A673 (cell line): Measurements from ENCODE around the gene WDR27. TPM values are rescaled to one million over a fixed set of nuclear protein-coding genes. Genes with fewer than 3 reads are reported as not detected.

Experiments
- BruUV-seq: library from RNA; stranded (reverse); fragments of 400-500 nt; replicated peaks from 2 replicates; lab custom pipeline; 2021; lab: Mats Ljungman, UMichigan
- CTCF ChIA-PET: fragments of 300-600 bp; sonication (Branson Sonifier 250); formaldehyde crosslinking; loops from one replicate; lab custom pipeline; 2022; ENCODE audit warnings: antibody characterized with exemption; lab: Charles Lee
- POLR2A ChIA-PET: fragments of 300-600 bp; sonication (Branson Sonifier 250); formaldehyde crosslinking; loops from one replicate; lab custom pipeline; 2022; ENCODE audit warnings: antibody characterized with exemption; ENCODE audit not compliant: low non-redundant PET; lab: Charles Lee
- DNase-seq: peaks from one replicate; pipeline ENCODE4 v3.0.0-alpha.2; 2015; ENCODE audit warnings: low spot score
- H3K27ac ChIP-seq: fragments of 200-600 bp; sonication (generic); 2 replicates; pipeline ENCODE4 v1.5.1; 2016; ENCODE audit warnings: mixed run types, low read depth, mild to moderate bottlenecking, mixed read lengths, antibody characterized with exemption, low read length; ENCODE audit not compliant: poor library complexity, severe bottlenecking
- H3K27me3 ChIP-seq: fragments of 200-600 bp; sonication (generic); replicated peaks from 2 replicates; pipeline ENCODE4 v1.6.1; 2017; ENCODE audit warnings: mixed run types, low read depth, mild to moderate bottlenecking, mixed read lengths, antibody characterized with exemption, low read length; ENCODE audit not compliant: insufficient read depth, poor library complexity
- H3K36me3 ChIP-seq: fragments of 200-600 bp; sonication (generic); 2 replicates; pipeline ENCODE4 v1.6.1; 2016; ENCODE audit warnings: mixed run types, mild to moderate bottlenecking, mixed read lengths, antibody characterized with exemption, low read length; ENCODE audit not compliant: insufficient read depth, poor library complexity, severe bottlenecking
- H3K4me1 ChIP-seq: fragments of 200-600 bp; sonication (generic); 2 replicates; pipeline ENCODE4 v1.6.1; 2017; ENCODE audit warnings: mixed run types, mild to moderate bottlenecking, mixed read lengths, antibody characterized with exemption, low read length; ENCODE audit not compliant: insufficient read depth, poor library complexity, severe bottlenecking
- H3K4me3 ChIP-seq: fragments of 200-600 bp; sonication (generic); 2 replicates; pipeline ENCODE4 v1.5.1; 2016; ENCODE audit warnings: low read depth, mixed run types, mild to moderate bottlenecking, mixed read lengths, low read length; ENCODE audit not compliant: poor library complexity, severe bottlenecking
- H3K9me3 ChIP-seq: fragments of 200-600 bp; sonication (generic); 2 replicates; pipeline ENCODE4 v1.6.1; 2016; ENCODE audit warnings: mixed run types, low read depth, mild to moderate bottlenecking, mixed read lengths, antibody characterized with exemption, low read length; ENCODE audit not compliant: poor library complexity, severe bottlenecking
- CTCF ChIP-seq: fragments of 300-800, 200-600 bp; sonication (generic); conservative IDR thresholded peaks from 2 replicates; pipeline ENCODE4 v1.5.1; 2017; ENCODE audit warnings: low read depth, mild to moderate bottlenecking, antibody characterized with exemption, low read length, moderate library complexity, mixed read lengths
- EZH2 ChIP-seq: fragments of 200-600 bp; sonication (generic); IDR thresholded peaks from 2 replicates; pipeline ENCODE4 v1.6.1; 2017; ENCODE audit warnings: borderline replicate concordance, low read depth, mild to moderate bottlenecking, mixed read lengths, antibody characterized with exemption, low read length; ENCODE audit not compliant: poor library complexity, severe bottlenecking
- intact Hi-C: fragments of 100-400 bp; cut with micrococcal nuclease; formaldehyde crosslinking; loops from one replicate; pipeline ENCODE4 v1.10.0; 2022; ENCODE audit not compliant: unreplicated experiment
- total RNA-seq: library from RNA; stranded (reverse); gene quantifications from 2 replicates; pipeline ENCODE4 v1.2.3, GENCODE V29; 2021

Gene WDR27
- total RNA-seq, 1 experiment from 2014 or later = 77.3 TPM

- H3K27me3 ChIP-seq = no peaks in the 10 kb centered on the region
- H3K27ac ChIP-seq = no peak overlapping the region
- TF ChIP-seq EZH2 = no peak
- no peak for TF ChIP-seq CTCF
- intact Hi-C loops = loop anchor here (10.0 kb wide), 1 partner anchor 757 kb away; no protein-coding TSS in a partner anchor
- no peaks in the 10 kb centered on the region for H3K36me3 ChIP-seq
- CTCF ChIA-PET = no interaction called here
- H3K4me1 ChIP-seq = no peaks in the 10 kb centered on the region
- POLR2A ChIA-PET = no interaction called here
- no peak overlapping the region for H3K4me3 ChIP-seq
- no peaks in the 10 kb centered on the region for H3K9me3 ChIP-seq
- no TSS peak for BruUV-seq
- no peak for DNase-seq
Measured at GRCh38 chr6:169651498-169651897, 50.3 kb downstream of the WDR27 start.

- no peak for TF ChIP-seq CTCF
- no peak for TF ChIP-seq EZH2
- H3K9me3 ChIP-seq = no peaks in the 10 kb centered on the region
- no peaks in the 10 kb centered on the region for H3K36me3 ChIP-seq
- intact Hi-C loops = loop anchor here (10.0 kb wide), 1 partner anchor 756 kb away; no protein-coding TSS in a partner anchor
- BruUV-seq = no TSS peak
- H3K4me3 ChIP-seq = no peak overlapping the region
- no peak overlapping the region for H3K27ac ChIP-seq
- no peak for DNase-seq
- H3K4me1 ChIP-seq = no peaks in the 10 kb centered on the region
- POLR2A ChIA-PET = no interaction called here
- no peaks in the 10 kb centered on the region for H3K27me3 ChIP-seq
- CTCF ChIA-PET = no interaction called here
Measured at GRCh38 chr6:169650959-169651292, 50.9 kb downstream of the WDR27 start.

DNA sequence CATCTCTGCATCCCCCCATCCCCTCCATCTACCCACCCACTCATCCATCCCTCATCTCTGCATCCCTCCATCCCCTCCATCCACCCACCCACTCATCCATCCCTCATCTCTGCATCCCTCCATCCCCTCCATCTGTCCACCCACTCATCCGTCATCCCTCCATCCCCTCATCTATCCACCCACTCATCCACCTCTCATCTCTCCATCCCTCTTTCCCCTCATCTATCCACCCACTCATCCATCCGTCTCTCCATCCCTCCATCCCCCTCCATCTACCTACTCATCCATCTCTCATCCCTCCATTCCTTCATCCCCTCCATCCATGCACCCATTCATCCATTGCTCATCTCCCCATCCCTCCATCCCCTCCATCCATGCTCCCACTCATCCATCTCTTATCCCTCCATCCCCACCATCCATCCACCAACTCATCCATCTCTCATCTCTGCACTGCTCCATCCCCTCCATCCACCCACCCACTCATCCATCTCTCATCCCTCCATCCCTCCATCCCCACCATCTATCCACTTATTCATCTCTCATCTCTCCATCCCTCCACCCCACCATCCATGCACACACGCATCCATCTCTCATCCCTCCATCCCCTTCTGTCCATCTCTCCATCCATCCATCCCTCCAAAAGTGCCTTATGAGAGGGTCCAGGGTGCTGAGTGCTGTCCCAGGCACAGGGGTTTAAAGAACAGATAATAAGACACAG lies 51.4 kb downstream of the WDR27 start:
- intact Hi-C loops = loop anchor here (10.0 kb wide), 1 partner anchor 756 kb away; no protein-coding TSS in a partner anchor
- ChIA-PET POLR2A (no interaction called here), CTCF (no interaction called here)
- no peaks in the 10 kb centered on the region for H3K4me1 ChIP-seq
- no peak for TF ChIP-seq CTCF
- TF ChIP-seq EZH2 = no peak
- H3K4me3 ChIP-seq = no peak overlapping the region
- no TSS peak for BruUV-seq
- H3K27me3 ChIP-seq = no peaks in the 10 kb centered on the region
- no peak for DNase-seq
- no peak overlapping the region for H3K27ac ChIP-seq
- H3K9me3 ChIP-seq = no peaks in the 10 kb centered on the region
- H3K36me3 ChIP-seq = no peaks in the 10 kb centered on the region
